Activated CD8-positive, alpha-beta T cell treated with anti-CD3 and anti-CD28 coated beads for 36 hours (primary cell): ENCODE data around the gene CCDC192. TPM values are rescaled to one million over a fixed set of nuclear protein-coding genes. Genes with fewer than 3 reads are reported as not detected.

Source experiments
- ATAC-seq: fragments of 200-7000 bp; cut with Tn5 transposase; one replicate; pipeline ENCODE4 v1.10.0; 2021; ENCODE audit warnings: mild to moderate bottlenecking, moderate library complexity
- CTCF ChIA-PET: fragments of 350-600 bp; sonication (Branson Sonifier 250); formaldehyde crosslinking; loops from one replicate; lab custom pipeline; 2021; ENCODE audit warnings: antibody characterized with exemption; lab: Charles Lee
- POLR2A ChIA-PET: fragments of 350-600 bp; sonication (Branson Sonifier 250); formaldehyde crosslinking; loops from one replicate; lab custom pipeline; 2021; ENCODE audit warnings: antibody characterized with exemption; lab: Charles Lee
- DNase-seq: peaks from one replicate; pipeline ENCODE4 v3.0.0-alpha.2; 2020
- H3K27ac Mint-ChIP-seq: one replicate; pipeline ENCODE4 v1.8.0; 2021; ENCODE audit warnings: mild to moderate bottlenecking, mixed read lengths
- H3K27me3 Mint-ChIP-seq: one replicate; pipeline ENCODE4 v1.8.0; 2021; ENCODE audit warnings: mixed read lengths
- H3K36me3 Mint-ChIP-seq: one replicate; pipeline ENCODE4 v1.8.0; 2021; ENCODE audit warnings: low read depth, mixed read lengths
- H3K4me1 Mint-ChIP-seq: one replicate; pipeline ENCODE4 v1.8.0; 2021; ENCODE audit warnings: low read depth, mixed read lengths
- H3K4me3 Mint-ChIP-seq: one replicate; pipeline ENCODE4 v1.8.0; 2021; ENCODE audit warnings: mild to moderate bottlenecking, moderate library complexity, mixed read lengths
- H3K9me3 Mint-ChIP-seq: one replicate; pipeline ENCODE4 v1.8.0; 2021; ENCODE audit warnings: mixed read lengths
- intact Hi-C: fragments of 100-400 bp; cut with micrococcal nuclease; formaldehyde crosslinking; loops from one replicate; pipeline ENCODE4 v1.10.0; 2022
- total RNA-seq, 2 experiments: library from RNA; stranded (reverse); gene quantifications; one replicate each; pipeline ENCODE4 v1.2.3, GENCODE V29; 2021
- TF ChIP-seq, protein P1 (sequence below): fragments of 200-600 bp; IDR thresholded peaks from one replicate; pipeline ENCODE4 v1.8.0; 2022; ENCODE audit warnings: antibody characterized with exemption, mild to moderate bottlenecking

The CCDC192 gene
- total RNA-seq, 2 experiments from 2014 or later: not detected

DNA sequence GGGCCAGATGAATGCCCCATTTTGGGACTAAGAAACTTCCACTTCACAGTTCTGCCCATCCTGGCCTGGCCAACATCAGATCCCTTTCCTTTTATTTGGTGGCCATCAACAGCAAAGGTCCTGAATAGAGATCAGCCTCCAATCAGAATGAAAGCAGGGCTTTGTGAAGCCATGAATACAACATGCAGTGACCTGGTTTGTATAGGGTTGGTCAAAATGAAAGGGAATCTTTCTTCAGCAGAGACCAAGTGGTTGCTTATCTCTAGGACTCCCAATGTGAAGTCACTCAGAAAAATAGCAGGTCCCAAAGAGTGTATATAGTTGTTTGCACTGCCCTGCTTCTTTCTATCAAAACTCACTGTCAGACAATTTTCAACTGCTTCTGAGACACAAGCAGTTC is 266.5 kb downstream of the CCDC192 start:
- Mint-ChIP-seq H3K36me3 (peaks cover 15% of the 10 kb centered on the region), H3K9me3 (peaks cover 2% of the 10 kb centered on the region), H3K4me3 (no peak overlapping the region), H3K27ac (no peak overlapping the region), H3K27me3 (no peaks in the 10 kb centered on the region), H3K4me1 (no peaks in the 10 kb centered on the region)
- no peak for DNase-seq
- CTCF ChIA-PET: no interaction called here
- TF ChIP-seq, protein P1, sequence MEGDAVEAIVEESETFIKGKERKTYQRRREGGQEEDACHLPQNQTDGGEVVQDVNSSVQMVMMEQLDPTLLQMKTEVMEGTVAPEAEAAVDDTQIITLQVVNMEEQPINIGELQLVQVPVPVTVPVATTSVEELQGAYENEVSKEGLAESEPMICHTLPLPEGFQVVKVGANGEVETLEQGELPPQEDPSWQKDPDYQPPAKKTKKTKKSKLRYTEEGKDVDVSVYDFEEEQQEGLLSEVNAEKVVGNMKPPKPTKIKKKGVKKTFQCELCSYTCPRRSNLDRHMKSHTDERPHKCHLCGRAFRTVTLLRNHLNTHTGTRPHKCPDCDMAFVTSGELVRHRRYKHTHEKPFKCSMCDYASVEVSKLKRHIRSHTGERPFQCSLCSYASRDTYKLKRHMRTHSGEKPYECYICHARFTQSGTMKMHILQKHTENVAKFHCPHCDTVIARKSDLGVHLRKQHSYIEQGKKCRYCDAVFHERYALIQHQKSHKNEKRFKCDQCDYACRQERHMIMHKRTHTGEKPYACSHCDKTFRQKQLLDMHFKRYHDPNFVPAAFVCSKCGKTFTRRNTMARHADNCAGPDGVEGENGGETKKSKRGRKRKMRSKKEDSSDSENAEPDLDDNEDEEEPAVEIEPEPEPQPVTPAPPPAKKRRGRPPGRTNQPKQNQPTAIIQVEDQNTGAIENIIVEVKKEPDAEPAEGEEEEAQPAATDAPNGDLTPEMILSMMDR: no peak
- intact Hi-C loops: no loop called here
- ATAC-seq: no peak
- POLR2A ChIA-PET: no interaction called here

DNA sequence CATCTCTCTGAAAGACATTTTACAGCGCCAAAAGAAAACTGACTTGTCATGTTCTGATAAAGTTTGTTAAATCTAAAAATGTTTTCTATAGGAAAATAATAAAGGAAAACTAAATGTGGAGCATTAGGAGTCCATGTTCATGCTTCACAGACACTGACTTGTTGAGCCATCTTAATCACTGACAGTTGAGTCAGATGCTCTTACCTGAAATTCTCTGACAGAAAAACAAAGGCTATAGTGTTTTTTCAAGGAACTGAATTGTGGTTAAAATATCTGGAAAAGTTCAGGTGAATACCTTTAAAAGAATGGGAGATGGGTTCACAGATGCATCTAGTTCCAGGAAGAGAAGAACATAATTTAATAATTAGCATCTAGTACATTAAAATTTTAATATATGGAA is 266.9 kb downstream of the CCDC192 start:
- ATAC-seq (no peak), DNase-seq (no peak)
- no peaks in the 10 kb centered on the region for H3K4me1 Mint-ChIP-seq
- no peak overlapping the region for H3K4me3 Mint-ChIP-seq
- peaks cover 2% of the 10 kb centered on the region for H3K9me3 Mint-ChIP-seq
- ChIA-PET CTCF (no interaction called here), POLR2A (no interaction called here)
- H3K36me3 Mint-ChIP-seq: peaks cover 15% of the 10 kb centered on the region
- intact Hi-C loops: no loop called here
- TF ChIP-seq, protein P1: no peak
- H3K27ac Mint-ChIP-seq: no peak overlapping the region
- H3K27me3 Mint-ChIP-seq: no peaks in the 10 kb centered on the region

DNA sequence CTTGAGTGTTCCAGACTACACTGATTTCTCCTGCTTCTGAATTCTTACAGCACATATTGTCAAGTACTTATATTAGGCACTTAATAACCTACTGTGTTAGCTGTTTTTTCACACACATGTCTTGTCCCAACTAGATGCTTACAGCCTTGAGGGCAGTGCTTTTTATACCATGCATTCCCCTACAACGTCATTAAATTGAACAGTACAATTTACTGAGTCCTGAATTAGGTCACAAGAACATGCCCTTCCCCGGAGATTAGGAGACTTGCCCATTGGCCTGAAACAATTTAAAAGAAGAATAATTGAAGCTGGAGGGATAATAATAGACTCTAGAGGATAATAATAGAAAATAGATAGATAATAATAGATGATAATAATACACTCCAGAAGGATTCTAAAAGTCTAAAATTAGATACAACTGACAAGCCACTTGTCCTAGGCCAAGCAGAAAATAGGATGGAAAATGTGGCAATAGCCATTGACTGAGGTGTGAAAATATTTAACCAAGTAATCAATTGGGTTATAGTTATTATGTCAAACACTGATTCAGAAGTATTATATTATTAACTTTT is 267.7 kb downstream of the CCDC192 start:
- H3K27ac Mint-ChIP-seq: no peak overlapping the region
- POLR2A ChIA-PET: no interaction called here
- H3K4me1 Mint-ChIP-seq: no peaks in the 10 kb centered on the region
- H3K9me3 Mint-ChIP-seq: no peaks in the 10 kb centered on the region
- CTCF ChIA-PET: interaction anchor here (1.0 to 1.3 kb wide), 2 partner anchors 17 to 231 kb away, joined by 3 read pairs; no protein-coding TSS in a partner anchor
- TF ChIP-seq, protein P1: no peak
- intact Hi-C loops: no loop called here
- ATAC-seq: no peak
- no peak for DNase-seq
- peaks cover 12% of the 10 kb centered on the region for H3K36me3 Mint-ChIP-seq
- no peak overlapping the region for H3K4me3 Mint-ChIP-seq
- no peaks in the 10 kb centered on the region for H3K27me3 Mint-ChIP-seq

DNA sequence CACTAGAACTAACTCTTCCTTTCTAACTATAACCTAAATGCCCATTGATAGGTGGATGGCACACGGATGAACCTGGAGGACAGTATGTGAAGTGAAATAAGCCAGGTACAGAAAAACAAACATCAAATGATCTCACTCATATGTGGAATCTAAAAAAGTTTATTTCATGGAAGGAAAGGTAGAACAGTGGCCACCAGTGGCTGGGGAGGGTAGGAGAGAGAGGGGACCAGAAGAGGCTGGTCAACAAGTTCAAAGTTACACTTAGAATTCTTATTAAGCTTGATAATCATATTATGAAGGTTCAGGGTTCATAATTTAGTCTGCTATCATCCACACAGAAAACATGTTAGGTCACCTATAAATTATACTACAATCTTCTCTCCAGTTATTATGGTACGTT is 272.8 kb downstream of the CCDC192 start:
- no peak overlapping the region for H3K4me3 Mint-ChIP-seq

DNA sequence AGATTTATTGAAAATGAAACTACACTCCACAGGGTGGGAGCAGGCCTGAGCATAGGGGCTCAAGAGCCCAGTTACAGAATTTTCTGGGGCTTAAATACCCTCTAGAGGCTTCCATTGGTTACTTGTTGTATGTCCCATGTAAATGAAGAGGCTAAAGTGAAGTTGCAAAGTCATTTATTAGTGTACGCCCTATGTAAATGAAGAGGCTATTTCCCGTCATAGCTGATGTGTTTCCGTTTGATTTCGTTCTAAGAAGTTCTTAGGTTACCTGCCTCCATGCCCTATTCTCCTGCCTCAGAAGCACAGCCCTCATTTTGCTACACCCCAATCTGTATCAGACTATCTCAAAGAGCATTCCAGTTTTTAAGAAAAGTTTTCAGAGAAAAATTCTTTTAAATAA is 273.3 kb downstream of the CCDC192 start:
- POLR2A ChIA-PET: no interaction called here
- TF ChIP-seq, protein P1: no peak
- Mint-ChIP-seq H3K4me1 (no peaks in the 10 kb centered on the region), H3K36me3 (no peaks in the 10 kb centered on the region), H3K27ac (no peak overlapping the region), H3K9me3 (no peaks in the 10 kb centered on the region), H3K4me3 (no peak overlapping the region), H3K27me3 (no peaks in the 10 kb centered on the region)
- DNase-seq (no peak), ATAC-seq (no peak)
- CTCF ChIA-PET: interaction anchor here (1.0 kb wide), 1 partner anchor 9 kb away, joined by 3 read pairs; no protein-coding TSS in a partner anchor
- intact Hi-C loops: no loop called here

More for the DNA sequence above, 272.8 kb downstream of the CCDC192 start:
- H3K4me1 Mint-ChIP-seq: no peaks in the 10 kb centered on the region
- no peak for DNase-seq
- no peak overlapping the region for H3K27ac Mint-ChIP-seq
- no peaks in the 10 kb centered on the region for H3K9me3 Mint-ChIP-seq
- intact Hi-C loops: no loop called here
- H3K36me3 Mint-ChIP-seq: no peaks in the 10 kb centered on the region
- CTCF ChIA-PET: interaction anchor here (1.0 kb wide), 1 partner anchor 10 kb away, joined by 3 read pairs; no protein-coding TSS in a partner anchor
- ATAC-seq: no peak
- TF ChIP-seq, protein P1: no peak
- no peaks in the 10 kb centered on the region for H3K27me3 Mint-ChIP-seq
- POLR2A ChIA-PET: no interaction called here
